HG03460 (cell line): ENCODE results near the gene SLC25A33.

Source experiments
- ATAC-seq: cut with Tn5 transposase; IDR thresholded peaks from one replicate; pipeline ENCODE4 v1.9.1; 2021; ENCODE audit not compliant: unreplicated experiment

Gene SLC25A33

GRCh38 chr1:9586147-9586766 is 47.0 kb downstream of the SLC25A33 start:
- no peak for ATAC-seq

- ATAC-seq = peak; percentile 73
Observed at GRCh38 chr1:9588551-9589143, 49.4 kb downstream of the SLC25A33 start, which contains the start of gene TMEM201. Gene TMEM201 (plus strand): TSS chr1:9588911. CDS start chr1:9588931, 20 bp downstream.

GRCh38 chr1:9589144-9589718 is 50.0 kb downstream of the SLC25A33 start:
- ATAC-seq = peak; percentile 19

- no peak for ATAC-seq
Observed at GRCh38 chr1:9589719-9590157, 50.5 kb downstream of the SLC25A33 start.

- no peak for ATAC-seq
Observed at GRCh38 chr1:9590201-9590600, 50.9 kb downstream of the SLC25A33 start.

- no peak for ATAC-seq
Observed at GRCh38 chr1:9590945-9591668, 51.8 kb downstream of the SLC25A33 start.

- no peak for ATAC-seq
Observed at GRCh38 chr1:9591669-9592509, 52.6 kb downstream of the SLC25A33 start.

- ATAC-seq = no peak
Observed at GRCh38 chr1:9592510-9593075, 53.3 kb downstream of the SLC25A33 start.

- ATAC-seq = no peak
Observed at GRCh38 chr1:9593147-9593491, 53.9 kb downstream of the SLC25A33 start.

GRCh38 chr1:9593492-9594465 is 54.5 kb downstream of the SLC25A33 start:
- ATAC-seq = no peak

GRCh38 chr1:9594471-9595155 is 55.3 kb downstream of the SLC25A33 start:
- no peak for ATAC-seq

- no peak for ATAC-seq
Observed at GRCh38 chr1:9595156-9595967, 56.1 kb downstream of the SLC25A33 start.

- ATAC-seq = no peak
Observed at GRCh38 chr1:9595968-9596340, 56.7 kb downstream of the SLC25A33 start.

- ATAC-seq = no peak
Observed at GRCh38 chr1:9596415-9597123, 57.3 kb downstream of the SLC25A33 start.

GRCh38 chr1:9597361-9598315 is 58.4 kb downstream of the SLC25A33 start:
- no peak for ATAC-seq

GRCh38 chr1:9598316-9598700 is 59.0 kb downstream of the SLC25A33 start:
- no peak for ATAC-seq
